ENCODE measurements around the gene PAK1.

PAK1 gene

DNA sequence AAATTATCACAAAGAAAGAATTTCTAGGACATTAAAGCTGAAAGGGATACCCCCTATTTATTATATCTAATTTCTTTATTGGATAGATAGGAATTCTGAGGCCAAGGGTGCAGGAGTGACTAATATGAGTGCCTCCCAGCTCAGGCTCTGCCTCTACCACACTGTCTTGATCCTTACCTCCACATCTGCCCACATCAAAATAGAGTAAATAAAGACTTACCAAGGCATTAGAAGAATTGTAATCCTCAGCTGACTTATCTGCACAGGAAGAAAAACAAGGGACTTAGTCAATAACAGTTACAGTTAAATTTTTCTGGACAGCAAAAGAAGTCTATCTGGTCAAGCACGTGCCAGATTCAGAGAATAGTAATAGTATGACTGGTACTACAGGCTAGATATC lies 99.8 kb downstream of the PAK1 start:
- Histone ChIP-seq H3K4me3 (ENCODE audit: low read depth, low read length) (no peak overlapping the region), H3K36me3 (ENCODE audit: control insufficient read depth, insufficient read depth, low read length) (no peaks in the 10 kb centered on the region), H3K9ac (no peak overlapping the region), H3K4me1 (no peaks in the 10 kb centered on the region), H3K27me3 (ENCODE audit: control insufficient read depth, insufficient read depth, low read length) (no peaks in the 10 kb centered on the region), H3K4me2 (ENCODE audit: low read length) (no peak overlapping the region), H3K27ac (no peak overlapping the region), H2AFZ (no peak overlapping the region), H3K9me3 (ENCODE audit: control insufficient read depth, low read length) (no peaks in the 10 kb centered on the region), H3K79me2 (no peaks in the 10 kb centered on the region)
- TF ChIP-seq, protein P1, sequence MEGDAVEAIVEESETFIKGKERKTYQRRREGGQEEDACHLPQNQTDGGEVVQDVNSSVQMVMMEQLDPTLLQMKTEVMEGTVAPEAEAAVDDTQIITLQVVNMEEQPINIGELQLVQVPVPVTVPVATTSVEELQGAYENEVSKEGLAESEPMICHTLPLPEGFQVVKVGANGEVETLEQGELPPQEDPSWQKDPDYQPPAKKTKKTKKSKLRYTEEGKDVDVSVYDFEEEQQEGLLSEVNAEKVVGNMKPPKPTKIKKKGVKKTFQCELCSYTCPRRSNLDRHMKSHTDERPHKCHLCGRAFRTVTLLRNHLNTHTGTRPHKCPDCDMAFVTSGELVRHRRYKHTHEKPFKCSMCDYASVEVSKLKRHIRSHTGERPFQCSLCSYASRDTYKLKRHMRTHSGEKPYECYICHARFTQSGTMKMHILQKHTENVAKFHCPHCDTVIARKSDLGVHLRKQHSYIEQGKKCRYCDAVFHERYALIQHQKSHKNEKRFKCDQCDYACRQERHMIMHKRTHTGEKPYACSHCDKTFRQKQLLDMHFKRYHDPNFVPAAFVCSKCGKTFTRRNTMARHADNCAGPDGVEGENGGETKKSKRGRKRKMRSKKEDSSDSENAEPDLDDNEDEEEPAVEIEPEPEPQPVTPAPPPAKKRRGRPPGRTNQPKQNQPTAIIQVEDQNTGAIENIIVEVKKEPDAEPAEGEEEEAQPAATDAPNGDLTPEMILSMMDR (IDR thresholded peaks at IDR 0.05): no peak

DNA sequence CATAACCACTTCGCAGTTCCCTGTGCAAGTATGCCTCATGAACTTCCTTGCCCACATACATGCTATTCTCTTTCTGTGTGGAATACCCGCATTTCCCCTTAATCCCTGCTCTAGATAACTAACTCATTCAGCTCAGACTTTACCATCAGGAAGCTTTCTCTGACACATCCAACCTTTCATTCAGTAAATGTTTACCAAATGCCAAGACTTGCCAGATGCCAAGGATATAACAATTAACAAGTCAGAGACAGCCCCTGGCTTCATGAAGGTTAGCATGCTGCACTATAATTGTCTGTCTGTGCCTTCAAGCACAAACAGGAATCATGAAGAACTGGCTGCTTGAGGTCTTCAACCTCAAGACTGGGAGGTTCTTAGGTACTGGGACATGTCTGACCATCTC lies 101.2 kb downstream of the PAK1 start:
- H2AFZ ChIP-seq: no peak overlapping the region
- H3K27ac ChIP-seq: no peak overlapping the region
- H3K4me3 ChIP-seq (ENCODE audit: low read depth, low read length): no peak overlapping the region
- H3K9ac ChIP-seq: no peak overlapping the region
- no peaks in the 10 kb centered on the region for H3K36me3 ChIP-seq (ENCODE audit: control insufficient read depth, insufficient read depth, low read length)
- TF ChIP-seq, protein P1 (IDR thresholded peaks at IDR 0.05): no peak
- no peaks in the 10 kb centered on the region for H3K79me2 ChIP-seq
- no peaks in the 10 kb centered on the region for H3K9me3 ChIP-seq (ENCODE audit: control insufficient read depth, low read length)
- no peaks in the 10 kb centered on the region for H3K4me1 ChIP-seq
- no peaks in the 10 kb centered on the region for H3K27me3 ChIP-seq (ENCODE audit: control insufficient read depth, insufficient read depth, low read length)
- H3K4me2 ChIP-seq (ENCODE audit: low read length): no peak overlapping the region

DNA sequence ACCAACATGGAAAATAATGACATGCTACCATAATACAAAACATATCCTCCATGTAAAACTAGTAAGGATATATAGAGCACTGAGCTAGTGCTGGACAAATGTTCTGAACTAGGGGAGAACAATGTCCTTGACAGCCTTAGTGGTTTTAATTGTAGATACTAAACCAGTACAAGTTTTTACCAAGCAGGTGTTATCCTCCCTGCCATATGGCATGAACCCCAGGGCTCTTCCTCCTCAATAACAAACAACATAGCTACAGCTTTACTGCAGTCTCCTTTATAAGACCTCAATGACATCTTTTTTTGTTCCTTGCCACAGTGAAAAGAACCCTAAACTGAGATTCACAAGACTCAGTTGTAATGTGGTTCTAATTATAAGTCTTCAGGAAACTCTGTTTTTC lies 102.2 kb downstream of the PAK1 start:
- Histone ChIP-seq H3K4me2 (ENCODE audit: low read length) (no peak overlapping the region), H3K27ac (no peak overlapping the region), H3K9ac (no peak overlapping the region), H3K9me3 (ENCODE audit: control insufficient read depth, low read length) (no peaks in the 10 kb centered on the region), H3K4me1 (no peaks in the 10 kb centered on the region), H3K79me2 (no peaks in the 10 kb centered on the region), H3K4me3 (ENCODE audit: low read depth, low read length) (no peak overlapping the region), H2AFZ (no peak overlapping the region), H3K36me3 (ENCODE audit: control insufficient read depth, insufficient read depth, low read length) (no peaks in the 10 kb centered on the region), H3K27me3 (ENCODE audit: control insufficient read depth, insufficient read depth, low read length) (no peaks in the 10 kb centered on the region)
- TF ChIP-seq, protein P1 (IDR thresholded peaks at IDR 0.05): no peak

DNA sequence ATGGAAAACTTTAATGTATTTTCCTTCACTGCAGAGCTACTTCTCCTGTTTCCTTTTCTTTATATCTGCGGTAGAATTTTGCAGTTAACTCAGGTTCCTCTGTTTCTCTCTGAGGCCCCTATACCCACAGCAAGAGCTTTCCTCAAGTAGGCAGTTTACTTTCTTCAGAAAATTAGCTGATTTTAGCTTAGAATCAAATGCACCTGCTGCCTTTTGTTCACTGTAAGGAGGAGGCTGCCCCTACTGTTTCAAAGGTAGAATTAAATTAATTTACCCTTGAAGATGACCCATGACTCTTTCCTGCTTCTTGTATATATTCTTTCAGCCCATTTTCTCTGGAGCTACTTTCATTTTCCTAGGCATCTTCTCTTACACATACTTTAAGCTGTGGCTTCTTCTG lies 103.7 kb downstream of the PAK1 start:
- no peaks in the 10 kb centered on the region for H3K27me3 ChIP-seq (ENCODE audit: control insufficient read depth, insufficient read depth, low read length)
- H2AFZ ChIP-seq: no peak overlapping the region
- H3K9ac ChIP-seq: no peak overlapping the region
- no peak overlapping the region for H3K4me3 ChIP-seq (ENCODE audit: low read depth, low read length)
- no peaks in the 10 kb centered on the region for H3K9me3 ChIP-seq (ENCODE audit: control insufficient read depth, low read length)
- TF ChIP-seq, protein P1 (IDR thresholded peaks at IDR 0.05): no peak
- no peaks in the 10 kb centered on the region for H3K36me3 ChIP-seq (ENCODE audit: control insufficient read depth, insufficient read depth, low read length)
- H3K27ac ChIP-seq: no peak overlapping the region
- H3K79me2 ChIP-seq: no peaks in the 10 kb centered on the region
- no peak overlapping the region for H3K4me2 ChIP-seq (ENCODE audit: low read length)
- no peaks in the 10 kb centered on the region for H3K4me1 ChIP-seq

DNA sequence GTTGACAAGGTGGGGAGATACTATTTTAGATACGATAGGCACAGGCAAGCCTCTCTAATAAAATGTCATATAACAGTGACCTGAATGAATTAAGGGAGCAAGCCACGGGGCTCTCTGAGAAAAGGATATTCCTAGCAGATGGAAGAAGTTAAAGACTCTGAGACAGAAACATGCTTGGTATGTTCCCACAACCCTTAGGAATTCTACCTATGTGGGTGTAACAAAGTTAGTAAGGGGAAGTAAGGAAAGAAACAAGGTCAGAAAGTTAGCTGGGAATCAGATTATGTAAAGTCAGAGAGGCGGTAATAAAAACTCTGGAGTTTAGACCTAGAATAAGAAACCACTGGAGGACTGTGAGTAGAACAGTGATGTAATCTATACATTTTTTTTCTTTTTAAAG lies 112.7 kb downstream of the PAK1 start:
- H3K27ac ChIP-seq: no peak overlapping the region
- H3K9ac ChIP-seq: no peak overlapping the region
- H3K4me1 ChIP-seq: no peaks in the 10 kb centered on the region
- H2AFZ ChIP-seq: no peak overlapping the region
- no peaks in the 10 kb centered on the region for H3K9me3 ChIP-seq (ENCODE audit: control insufficient read depth, low read length)
- no peaks in the 10 kb centered on the region for H3K79me2 ChIP-seq
- H3K27me3 ChIP-seq (ENCODE audit: control insufficient read depth, insufficient read depth, low read length): no peaks in the 10 kb centered on the region
- no peak overlapping the region for H3K4me3 ChIP-seq (ENCODE audit: low read depth, low read length)
- TF ChIP-seq, protein P1 (IDR thresholded peaks at IDR 0.05): no peak
- no peak overlapping the region for H3K4me2 ChIP-seq (ENCODE audit: low read length)
- no peaks in the 10 kb centered on the region for H3K36me3 ChIP-seq (ENCODE audit: control insufficient read depth, insufficient read depth, low read length)
